C4-2B (cell line): Measurements from ENCODE around the gene NR1D2.

ENCODE experiments used
- H3K27ac ChIP-seq: fragments of 450-650 bp; 2 replicates; pipeline ENCODE4 v1.5.1; 2017
- CTCF ChIP-seq: fragments of 450-650 bp; conservative IDR thresholded peaks from 2 replicates; pipeline ENCODE4 v1.5.1; 2017; ENCODE audit warnings: mild to moderate bottlenecking
- ZFX ChIP-seq: fragments of 450-650 bp; IDR thresholded peaks from 2 replicates; pipeline ENCODE4 v1.6.1; 2017

NR1D2 gene

DNA sequence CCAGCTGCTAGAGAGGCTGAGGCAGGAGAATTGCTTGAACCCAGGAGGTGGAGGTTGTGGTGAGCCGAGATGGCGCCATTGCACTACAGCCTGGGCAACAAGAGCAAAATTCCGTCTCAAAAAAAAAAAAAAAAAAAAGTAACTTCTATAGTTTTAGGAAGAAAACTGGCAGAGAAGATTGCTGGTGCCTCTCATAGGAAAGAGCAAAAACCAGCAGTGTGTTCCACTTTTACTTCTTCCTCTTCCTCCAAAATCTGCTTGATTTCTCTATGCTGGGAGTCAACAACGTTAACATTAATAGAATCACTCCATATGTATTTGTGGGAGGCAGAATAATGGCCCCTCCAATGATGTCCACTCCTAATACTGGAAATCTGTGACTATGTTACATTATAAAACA lies 12.5 kb upstream of the NR1D2 start:
- H3K27ac ChIP-seq, result no peak overlapping the region
- TF ChIP-seq CTCF (no peak), ZFX (no peak)

DNA sequence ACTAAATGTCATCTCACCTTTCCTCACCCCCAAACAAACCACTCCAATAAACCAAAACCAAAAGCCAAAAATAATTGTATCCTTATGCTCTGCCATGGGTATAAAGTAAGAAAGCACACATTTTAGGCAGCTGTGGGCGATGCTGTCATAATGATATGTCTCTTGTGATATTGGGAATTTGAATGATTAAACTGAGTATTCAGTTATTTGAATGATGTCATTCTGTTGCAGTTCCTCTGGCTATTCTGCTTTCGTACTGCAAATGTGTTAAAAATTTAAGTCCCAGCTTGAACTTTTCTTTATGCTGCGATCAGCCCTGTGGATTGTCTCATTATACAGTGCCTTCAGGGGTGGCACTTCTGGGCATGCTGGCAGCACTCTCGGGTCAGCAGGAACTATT lies 10.8 kb upstream of the NR1D2 start:
- no peak for TF ChIP-seq ZFX
- no peak for TF ChIP-seq CTCF
- no peak overlapping the region for H3K27ac ChIP-seq

- TF ChIP-seq ZFX (no peak), CTCF (no peak)
- H3K27ac ChIP-seq, result no peak overlapping the region
Observed at GRCh38 chr3:23937296-23937695, 7.8 kb upstream of the NR1D2 start.

DNA sequence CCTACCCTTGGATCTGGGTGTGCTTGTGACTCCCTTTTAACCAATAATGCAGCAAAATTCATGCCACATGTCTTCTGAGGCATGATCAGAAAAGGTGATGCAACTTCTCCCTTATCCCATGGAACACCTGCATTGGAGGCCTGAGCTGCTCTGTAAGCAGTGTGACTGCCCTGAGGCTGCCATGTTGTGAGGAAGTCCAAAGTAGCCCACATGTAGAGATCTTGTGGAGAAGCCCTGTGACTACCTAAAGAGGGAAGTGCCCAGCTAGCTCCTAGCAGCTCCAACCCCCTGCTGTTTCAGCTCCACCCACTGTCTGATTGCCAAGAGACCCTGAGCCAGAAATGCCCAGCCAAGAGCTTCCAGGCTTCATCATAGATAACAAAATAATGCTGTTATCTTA lies 6.4 kb upstream of the NR1D2 start:
- TF ChIP-seq CTCF (no peak), ZFX (no peak)
- H3K27ac ChIP-seq, result no peak overlapping the region

- no peak overlapping the region for H3K27ac ChIP-seq
- TF ChIP-seq ZFX, result no peak
- no peak for TF ChIP-seq CTCF
Observed at GRCh38 chr3:23940775-23941174, 4.3 kb upstream of the NR1D2 start.

DNA sequence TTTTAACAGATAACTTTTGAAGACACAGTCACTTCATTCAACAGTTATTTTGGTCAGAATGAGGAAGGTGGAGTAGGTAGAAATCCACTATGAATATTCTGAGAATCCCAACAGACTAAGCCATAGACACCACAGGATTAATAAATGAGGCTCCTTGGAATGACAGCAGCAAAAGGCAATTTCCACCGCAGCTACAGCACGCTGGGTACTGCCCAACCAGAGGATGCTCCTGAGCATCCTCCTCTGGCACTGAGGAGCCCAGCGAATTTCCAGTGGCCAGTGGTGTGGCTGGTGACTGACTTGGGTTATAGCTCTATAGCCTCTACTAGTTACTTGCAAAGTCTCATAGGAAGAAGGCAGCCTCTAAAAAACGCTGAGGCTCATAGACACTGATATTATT lies 3.6 kb upstream of the NR1D2 start:
- no peak overlapping the region for H3K27ac ChIP-seq
- TF ChIP-seq CTCF, result no peak
- TF ChIP-seq ZFX, result no peak

DNA sequence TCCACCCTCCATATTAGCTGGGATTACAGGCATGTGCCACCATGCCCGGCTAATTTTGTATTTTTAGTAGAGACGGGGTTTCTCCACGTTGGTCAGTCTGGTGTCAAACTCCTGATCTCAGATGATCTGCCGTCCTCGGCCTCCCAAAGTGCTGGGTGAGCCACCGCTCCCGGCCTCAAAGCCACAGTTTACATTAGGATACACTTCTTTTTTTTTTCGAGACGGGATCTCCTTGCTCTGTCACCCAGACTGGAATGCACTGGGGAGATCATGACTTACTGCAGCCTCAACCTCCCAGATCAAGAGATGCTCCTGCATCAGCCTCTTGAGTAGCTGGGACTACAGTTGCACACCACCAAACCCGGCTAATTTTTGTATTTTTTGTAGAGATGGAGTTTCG lies 2.5 kb upstream of the NR1D2 start:
- H3K27ac ChIP-seq, result no peak overlapping the region
- TF ChIP-seq CTCF (no peak), ZFX (no peak)
